Activated T-helper 1 cell treated with anti-CD3 and anti-CD28 coated beads, Interleukin-12 subunit alpha, Interleukin-12 subunit beta, Interleukin-2, Interleukin-4 antibody, amounts not matched to agents 30 ng/mL and 10 ng/mL and 1 ng/mL, durations not matched to agents 14 hours and 24 hours and 36 hours (primary cell): ENCODE data around the gene VPS35. TPM values are rescaled to one million over a fixed set of nuclear protein-coding genes. Genes with fewer than 3 reads are reported as not detected.
"Not testable (repeated sequence)": the region's sequence is repeated elsewhere in the genome, so short reads cannot be mapped to it uniquely, and the experiment has no call there.

Source experiments
- DNase-seq: peaks from one replicate; pipeline ENCODE4 v3.0.0; 2021; ENCODE audit warnings: low spot score
- H3K27ac Mint-ChIP-seq: one replicate; pipeline ENCODE4 v1.8.0; 2021; ENCODE audit warnings: mild to moderate bottlenecking, mixed read lengths
- H3K27me3 Mint-ChIP-seq: one replicate; pipeline ENCODE4 v1.8.0; 2022; ENCODE audit warnings: mild to moderate bottlenecking, moderate library complexity, mixed read lengths; ENCODE audit not compliant: insufficient read depth
- H3K36me3 Mint-ChIP-seq: one replicate; pipeline ENCODE4 v1.8.0; 2021; ENCODE audit warnings: low read depth, mixed read lengths
- H3K4me1 Mint-ChIP-seq: one replicate; pipeline ENCODE4 v1.8.0; 2021; ENCODE audit warnings: low read depth, mixed read lengths
- H3K4me3 Mint-ChIP-seq: one replicate; pipeline ENCODE4 v1.8.0; 2021; ENCODE audit warnings: mild to moderate bottlenecking, moderate library complexity, mixed read lengths
- H3K9me3 Mint-ChIP-seq: one replicate; pipeline ENCODE4 v1.8.0; 2021; ENCODE audit warnings: mixed read lengths
- intact Hi-C: fragments of 100-400 bp; cut with micrococcal nuclease; formaldehyde crosslinking; loops from one replicate; pipeline ENCODE4 v1.15.1; 2024
- total RNA-seq: library from RNA; stranded (reverse); gene quantifications from 2 replicates; pipeline ENCODE4 v1.2.3, GENCODE V29; 2022

Gene VPS35
- total RNA-seq, 1 donor from 2014 or later = 81.0 TPM

GRCh38 chr16:46701615-46702014 lies 12.6 kb upstream of the VPS35 start:
- Mint-ChIP-seq H3K27ac (no peak overlapping the region), H3K27me3 (no peaks in the 10 kb centered on the region), H3K9me3 (no peaks in the 10 kb centered on the region), H3K36me3 (peaks cover 11% of the 10 kb centered on the region), H3K4me3 (no peak overlapping the region), H3K4me1 (peaks cover 4% of the 10 kb centered on the region)
- no peak for DNase-seq
- intact Hi-C loops = no loop called here

- DNase-seq = no peak
- peaks cover 20% of the 10 kb centered on the region for H3K36me3 Mint-ChIP-seq
- H3K27me3 Mint-ChIP-seq = no peaks in the 10 kb centered on the region
- H3K4me3 Mint-ChIP-seq = no peak overlapping the region
- H3K27ac Mint-ChIP-seq = no peak overlapping the region
- no peaks in the 10 kb centered on the region for H3K4me1 Mint-ChIP-seq
- H3K9me3 Mint-ChIP-seq = no peaks in the 10 kb centered on the region
- intact Hi-C loops = no loop called here
Measured at GRCh38 chr16:46700048-46700447, 11.1 kb upstream of the VPS35 start.

GRCh38 chr16:46696957-46697356 lies 8.0 kb upstream of the VPS35 start:
- Mint-ChIP-seq H3K4me3 (no peak overlapping the region), H3K4me1 (no peaks in the 10 kb centered on the region), H3K27me3 (no peaks in the 10 kb centered on the region), H3K27ac (no peak overlapping the region), H3K9me3 (no peaks in the 10 kb centered on the region), H3K36me3 (peaks cover 22% of the 10 kb centered on the region)
- DNase-seq = no peak
- intact Hi-C loops = no loop called here

GRCh38 chr16:46695937-46696336 lies 7.0 kb upstream of the VPS35 start:
- no peaks in the 10 kb centered on the region for H3K9me3 Mint-ChIP-seq
- no peak for DNase-seq
- intact Hi-C loops = no loop called here
- H3K4me1 Mint-ChIP-seq = no peaks in the 10 kb centered on the region
- H3K27me3 Mint-ChIP-seq = no peaks in the 10 kb centered on the region
- H3K4me3 Mint-ChIP-seq = no peak overlapping the region
- H3K27ac Mint-ChIP-seq = no peak overlapping the region
- H3K36me3 Mint-ChIP-seq = peaks cover 30% of the 10 kb centered on the region

GRCh38 chr16:46693598-46693997 lies 4.6 kb upstream of the VPS35 start:
- Mint-ChIP-seq H3K4me1 (no peaks in the 10 kb centered on the region), H3K9me3 (no peaks in the 10 kb centered on the region), H3K36me3 (peaks cover 30% of the 10 kb centered on the region), H3K4me3 (no peak overlapping the region), H3K27me3 (no peaks in the 10 kb centered on the region), H3K27ac (no peak overlapping the region)
- intact Hi-C loops = no loop called here
- DNase-seq = no peak

- Mint-ChIP-seq H3K27ac (peak overlapping the region; percentile 75), H3K36me3 (peaks cover 23% of the 10 kb centered on the region), H3K27me3 (no peaks in the 10 kb centered on the region), H3K4me1 (peaks cover 16% of the 10 kb centered on the region), H3K9me3 (no peaks in the 10 kb centered on the region), H3K4me3 (no peak overlapping the region)
- DNase-seq = no peak
- intact Hi-C loops = no loop called here
Measured at GRCh38 chr16:46691726-46692125, 2.7 kb upstream of the VPS35 start.

GRCh38 chr16:46690281-46691178 lies 1.6 kb upstream of the VPS35 start:
- DNase-seq = no peak
- peaks cover 18% of the 10 kb centered on the region for H3K36me3 Mint-ChIP-seq
- H3K4me1 Mint-ChIP-seq = peaks cover 20% of the 10 kb centered on the region
- H3K4me3 Mint-ChIP-seq = no peak overlapping the region
- H3K9me3 Mint-ChIP-seq = no peaks in the 10 kb centered on the region
- intact Hi-C loops = no loop called here
- no peak overlapping the region for H3K27ac Mint-ChIP-seq
- no peaks in the 10 kb centered on the region for H3K27me3 Mint-ChIP-seq

- DNase-seq = peak; percentile 95
- Mint-ChIP-seq H3K36me3 (peaks cover 10% of the 10 kb centered on the region), H3K4me1 (peaks cover 29% of the 10 kb centered on the region), H3K9me3 (no peaks in the 10 kb centered on the region), H3K27ac (no peak within 1 kb of the TSS), H3K4me3 (no peak within 1 kb of the TSS), H3K27me3 (no peaks in the 10 kb centered on the region)
- intact Hi-C loops = loop anchor here (1.0 to 10.0 kb wide), 12 partner anchors 68 to 1919 kb away; partner anchors contain the start of genes ABCC12, C16orf87, DNAJA2 and GPT2
Measured at GRCh38 chr16:46689365-46690280, 645 bp upstream of the VPS35 start, which contains the start of gene ORC6. ORC6 (plus strand) TSS chr16:46689659; CDS start chr16:46689706, 47 bp downstream.

- H3K9me3 Mint-ChIP-seq = no peaks in the 10 kb centered on the region
- H3K4me1 Mint-ChIP-seq = peaks cover 39% of the 10 kb centered on the region
- no peak overlapping the region for H3K27ac Mint-ChIP-seq
- H3K4me3 Mint-ChIP-seq = no peak overlapping the region
- peaks cover 9% of the 10 kb centered on the region for H3K36me3 Mint-ChIP-seq
- intact Hi-C loops = loop anchor here (1.0 to 10.0 kb wide), 9 partner anchors 15 to 1921 kb away; partner anchors contain the start of genes ABCC12 and NETO2
- H3K27me3 Mint-ChIP-seq = no peaks in the 10 kb centered on the region
- DNase-seq = no peak
Measured at GRCh38 chr16:46688101-46688653, 801 bp downstream of the VPS35 start.

- Mint-ChIP-seq H3K27ac (no peak overlapping the region), H3K4me1 (peaks cover 41% of the 10 kb centered on the region), H3K4me3 (no peak overlapping the region)
Measured at GRCh38 chr16:46687486-46687885, 1.5 kb downstream of the VPS35 start.

GRCh38 chr16:46686815-46687473 lies 2.0 kb downstream of the VPS35 start:
- Mint-ChIP-seq H3K27me3 (no peaks in the 10 kb centered on the region), H3K9me3 (no peaks in the 10 kb centered on the region), H3K4me3 (no peak overlapping the region), H3K27ac (no peak overlapping the region), H3K4me1 (peaks cover 41% of the 10 kb centered on the region), H3K36me3 (peaks cover 7% of the 10 kb centered on the region)
- intact Hi-C loops = loop anchor here (5.0 to 10.0 kb wide), 4 partner anchors 350 to 1470 kb away; partner anchors contain the start of genes ABCC12 and NETO2
- DNase-seq = no peak

More at GRCh38 chr16:46687486-46687885, 1.5 kb downstream of the VPS35 start:
- DNase-seq = no peak
- Mint-ChIP-seq H3K36me3 (peaks cover 9% of the 10 kb centered on the region), H3K27me3 (no peaks in the 10 kb centered on the region), H3K9me3 (no peaks in the 10 kb centered on the region)
- intact Hi-C loops = loop anchor here (5.0 to 10.0 kb wide), 4 partner anchors 350 to 1470 kb away; partner anchors contain the start of genes ABCC12 and NETO2

GRCh38 chr16:46681867-46682266 lies 7.1 kb downstream of the VPS35 start:
- not testable (repeated sequence) for DNase-seq, H3K27ac Mint-ChIP-seq, H3K9me3 Mint-ChIP-seq, H3K27me3 Mint-ChIP-seq, H3K4me3 Mint-ChIP-seq
- intact Hi-C loops = loop anchor here (10.0 kb wide), 2 partner anchors 433 to 463 kb away; partner anchors contain the start of gene NETO2
- H3K4me1 Mint-ChIP-seq = peaks cover 27% of the 10 kb centered on the region
- H3K36me3 Mint-ChIP-seq = peaks cover 19% of the 10 kb centered on the region
